ENCODE measurements around the gene ZNF99.
"Not testable (repeated sequence)": the region's sequence is repeated elsewhere in the genome, so short reads cannot be mapped to it uniquely, and the experiment has no call there.

Gene ZNF99

GRCh38 chr19:22783651-22784410, at the start of gene ZNF99:
Gene ZNF99 (minus strand): TSS chr19:22784151. CDS start chr19:22784016, 135 bp downstream.
- no peak for DNase-seq (ENCODE audit: low read depth in 1 of 2, low spot score in 1 of 2)

- no peak for DNase-seq (ENCODE audit: low read depth in 1 of 2, low spot score in 1 of 2)
Observed at GRCh38 chr19:22832031-22832762, 48.2 kb upstream of the ZNF99 start, which contains the start of gene ZNF723. Gene ZNF723 (plus strand): TSS chr19:22832291. CDS start chr19:22832380, 89 bp downstream.

- no peak for DNase-seq (ENCODE audit: low read depth in 1 of 2, low spot score in 1 of 2)
Observed at GRCh38 chr19:22831211-22831610, 47.3 kb upstream of the ZNF99 start.

- no peak for DNase-seq (ENCODE audit: low read depth in 1 of 2, low spot score in 1 of 2)
Observed at GRCh38 chr19:22814124-22814523, 30.2 kb upstream of the ZNF99 start.

GRCh38 chr19:22807061-22807835, 23.3 kb upstream of the ZNF99 start:
- DNase-seq (ENCODE audit: low read depth in 1 of 2, low spot score in 1 of 2) = no peak

- no peak for DNase-seq (ENCODE audit: low read depth in 1 of 2, low spot score in 1 of 2)
Observed at GRCh38 chr19:22806418-22806817, 22.5 kb upstream of the ZNF99 start.

GRCh38 chr19:22797040-22797439, 13.1 kb upstream of the ZNF99 start:
- DNase-seq (ENCODE audit: low read depth in 1 of 2, low spot score in 1 of 2) = no peak

GRCh38 chr19:22792863-22793262, 8.9 kb upstream of the ZNF99 start:
- DNase-seq (ENCODE audit: low read depth in 1 of 2, low spot score in 1 of 2) = not testable (repeated sequence)

GRCh38 chr19:22735911-22736645, 47.9 kb downstream of the ZNF99 start:
- no peak for DNase-seq (ENCODE audit: low read depth in 1 of 2, low spot score in 1 of 2)

- no peak for DNase-seq (ENCODE audit: low read depth in 1 of 2, low spot score in 1 of 2)
Observed at GRCh38 chr19:22733691-22734090, 50.3 kb downstream of the ZNF99 start.

GRCh38 chr19:22728214-22728613, 55.7 kb downstream of the ZNF99 start:
- not testable (repeated sequence) for DNase-seq (ENCODE audit: low read depth in 1 of 2, low spot score in 1 of 2)

- not testable (repeated sequence) for DNase-seq (ENCODE audit: low read depth in 1 of 2, low spot score in 1 of 2)
Observed at GRCh38 chr19:22721533-22721932, 62.4 kb downstream of the ZNF99 start.

- DNase-seq (ENCODE audit: low read depth in 1 of 2, low spot score in 1 of 2) = no peak
Observed at GRCh38 chr19:22708983-22709382, 75.0 kb downstream of the ZNF99 start.

GRCh38 chr19:22703096-22703495, 80.9 kb downstream of the ZNF99 start:
- not testable (repeated sequence) for DNase-seq (ENCODE audit: low read depth in 1 of 2, low spot score in 1 of 2)

GRCh38 chr19:22702661-22703060, 81.3 kb downstream of the ZNF99 start:
- not testable (repeated sequence) for DNase-seq (ENCODE audit: low read depth in 1 of 2, low spot score in 1 of 2)

Measured in activated CD4-positive, alpha-beta T cell treated with anti-CD3 and anti-CD28 coated beads, Interleukin-2, amount 50 U/mL, for 24 hours (primary cell).